Epithelial cell of prostate (primary cell): Measurements from ENCODE around the gene IQGAP3.
A peak's percentile ranks its signal among the peaks of the same experiment; 100 is the strongest.
"Not testable (repeated sequence)": the region's sequence is repeated elsewhere in the genome, so short reads cannot be mapped to it uniquely, and the experiment has no call there.

Experiments used
- DNase-seq: peaks from one replicate; pipeline ENCODE4 v3.0.0-alpha.2; 2011; ENCODE audit warnings: low read depth, low spot score
- H3K27ac ChIP-seq: fragments of 450-650 bp; 2 replicates; pipeline ENCODE4 v1.5.1; 2017; ENCODE audit warnings: mild to moderate bottlenecking

Gene IQGAP3

DNA sequence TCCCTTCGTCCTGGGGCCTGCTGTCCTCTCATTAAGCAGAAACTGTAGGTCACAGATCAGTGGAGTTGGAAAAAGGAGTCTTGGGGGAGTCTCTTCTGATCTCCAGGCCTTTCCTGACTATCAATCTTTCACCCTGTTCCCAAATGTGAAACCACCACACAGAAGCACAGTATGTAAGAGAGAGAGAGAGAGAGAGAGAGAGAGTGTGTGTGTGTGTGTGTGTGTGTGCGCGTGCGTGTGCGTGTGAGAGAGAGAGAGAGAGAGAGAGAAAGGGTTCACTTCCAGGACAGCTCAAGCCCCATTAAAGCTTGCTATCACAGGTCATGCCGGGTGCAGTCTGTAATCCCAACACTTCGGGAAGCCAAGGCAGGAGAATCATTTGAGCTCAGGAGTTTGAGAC is 5.7 kb upstream of the IQGAP3 start:
- DNase-seq: no peak

DNA sequence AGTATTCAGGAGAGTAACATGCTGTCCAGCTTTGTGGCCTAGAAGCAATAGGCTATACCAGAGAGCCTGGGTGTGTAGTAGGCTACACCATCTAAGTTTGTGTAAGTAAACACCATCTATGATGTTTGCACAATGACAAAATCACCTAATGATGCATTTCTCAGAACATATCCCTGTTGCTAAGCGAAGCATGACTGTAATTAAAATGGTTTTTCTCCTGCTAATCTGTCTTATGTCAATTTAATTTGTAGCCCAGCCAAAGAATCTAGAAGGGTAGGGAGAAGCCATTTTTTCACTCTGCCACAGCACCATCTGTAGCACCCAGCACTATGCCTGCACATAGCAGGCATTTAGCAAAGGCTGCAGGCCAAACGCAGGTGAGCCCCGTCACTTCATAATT is 5.2 kb upstream of the IQGAP3 start:
- no peak for DNase-seq
- no peak overlapping the region for H3K27ac ChIP-seq

More for the DNA sequence above, 5.7 kb upstream of the IQGAP3 start:
- H3K27ac ChIP-seq: no peak overlapping the region

DNA sequence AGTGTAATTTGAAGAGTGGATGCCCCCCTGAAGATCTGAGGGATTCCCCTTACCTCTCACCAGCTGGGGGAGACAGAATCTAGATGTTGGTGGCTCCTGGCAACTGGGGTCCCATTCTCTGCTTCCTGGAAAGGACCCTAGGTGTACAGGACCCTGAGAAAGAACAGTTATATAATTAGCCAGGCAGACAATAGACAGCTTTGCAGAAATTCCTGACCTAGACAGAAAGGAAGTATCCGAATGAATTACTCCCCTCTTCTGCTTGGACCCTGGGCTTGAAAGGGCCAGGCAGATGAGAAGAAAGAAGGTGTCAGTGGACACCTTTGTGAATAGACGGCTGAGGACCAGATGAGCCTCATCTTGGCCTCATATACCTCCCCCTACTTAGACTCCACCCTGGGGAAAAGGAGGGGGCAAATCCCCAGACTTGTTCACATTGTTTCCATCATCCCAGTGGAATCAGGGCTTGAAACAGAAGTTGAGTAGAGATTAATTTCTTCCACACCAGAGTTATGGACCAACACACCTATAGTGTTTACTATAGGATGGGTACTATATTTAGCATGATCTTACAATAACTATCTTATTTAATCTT is 1.8 kb upstream of the IQGAP3 start:
- no peak overlapping the region for H3K27ac ChIP-seq
- DNase-seq: no peak

DNA sequence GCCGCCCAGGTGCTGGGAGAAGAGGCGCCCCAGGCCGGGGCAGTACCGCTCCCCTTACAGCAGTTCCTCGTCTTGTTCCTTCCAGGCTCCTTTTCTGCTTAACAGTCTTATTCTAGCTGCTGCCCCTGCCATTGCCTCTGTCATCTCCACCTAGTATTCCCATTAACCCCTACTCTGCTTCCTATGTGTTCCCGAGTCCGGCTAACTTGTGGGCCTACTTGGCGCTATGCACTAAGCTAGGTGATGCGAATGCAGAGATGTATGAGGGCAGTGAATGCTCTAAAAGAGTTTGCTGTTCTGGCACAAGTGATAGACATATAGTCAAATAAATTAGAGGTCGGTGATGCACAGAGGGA is 276 bp upstream of the IQGAP3 start:
- no peak overlapping the region for H3K27ac ChIP-seq
- DNase-seq: no peak

GRCh38 chr1:156571261-156571852 is 1.0 kb downstream of the IQGAP3 start:
- peak; percentile 78 for DNase-seq
- H3K27ac ChIP-seq: peak overlapping the region; percentile 76

GRCh38 chr1:156566436-156566835 is 5.9 kb downstream of the IQGAP3 start:
- no peak for DNase-seq
- H3K27ac ChIP-seq: no peak overlapping the region

- no peak overlapping the region for H3K27ac ChIP-seq
- DNase-seq: no peak
Measured at GRCh38 chr1:156565519-156565918, 6.8 kb downstream of the IQGAP3 start.

GRCh38 chr1:156560585-156561163 is 11.7 kb downstream of the IQGAP3 start:
- no peak for DNase-seq
- H3K27ac ChIP-seq: no peak overlapping the region

- no peak overlapping the region for H3K27ac ChIP-seq
Measured at GRCh38 chr1:156559797-156560385, 12.5 kb downstream of the IQGAP3 start.

DNA sequence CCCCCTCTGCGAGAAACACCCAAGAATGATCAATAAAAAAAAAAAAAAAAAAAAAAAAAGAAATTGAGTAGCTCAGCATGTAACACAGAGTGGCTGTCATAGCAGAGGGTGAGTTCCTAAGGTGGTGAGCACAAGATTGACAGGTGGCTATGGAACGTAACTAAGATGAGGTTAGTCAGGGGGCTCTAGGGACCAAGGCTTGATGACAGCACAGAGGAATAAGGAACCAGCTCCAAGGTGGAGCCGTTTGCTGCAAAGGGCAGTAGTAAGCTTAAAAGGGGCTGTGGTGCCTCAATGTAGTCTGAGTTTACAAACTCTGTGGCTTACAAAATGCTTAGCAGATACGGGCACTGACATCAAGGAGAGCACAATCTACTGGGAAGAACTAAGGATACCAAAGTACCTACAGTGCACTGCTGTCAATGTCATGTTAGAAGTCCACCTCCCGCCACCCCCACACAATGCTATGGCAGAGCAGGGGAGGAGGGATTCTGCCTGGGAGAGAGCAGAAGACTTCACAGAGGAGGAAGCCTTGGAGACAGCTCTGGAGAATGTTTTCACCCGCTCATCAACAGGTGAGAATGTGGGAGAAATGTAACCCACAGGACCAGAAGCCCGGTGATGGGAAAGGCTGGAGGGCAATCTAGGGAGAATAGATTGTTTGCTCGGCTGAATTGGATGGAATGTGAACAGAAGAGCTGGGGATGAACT is 13.1 kb downstream of the IQGAP3 start:
- no peak for DNase-seq
- H3K27ac ChIP-seq: no peak overlapping the region

More at GRCh38 chr1:156559797-156560385, 12.5 kb downstream of the IQGAP3 start:
- no peak for DNase-seq

DNA sequence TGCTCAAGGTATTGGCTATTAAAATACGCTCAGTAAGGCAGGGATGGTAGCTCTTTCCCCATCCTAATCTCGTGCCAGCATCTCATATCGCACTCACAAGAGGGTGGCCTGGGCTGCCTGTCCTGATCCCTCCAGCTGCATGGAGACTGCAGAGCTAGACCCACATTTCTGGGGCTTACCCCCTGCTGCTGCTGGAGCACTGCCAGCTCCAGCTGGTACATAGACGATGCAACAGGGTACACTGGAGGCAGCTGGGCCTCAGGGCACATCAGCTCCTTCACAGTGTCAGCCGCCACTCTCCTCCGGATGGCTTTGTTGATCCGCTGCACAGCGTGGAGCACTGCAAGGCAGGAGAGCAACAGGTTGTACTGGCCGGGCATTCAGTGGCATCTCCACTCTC is 16.0 kb downstream of the IQGAP3 start:
- no peak for DNase-seq
- no peak overlapping the region for H3K27ac ChIP-seq

DNA sequence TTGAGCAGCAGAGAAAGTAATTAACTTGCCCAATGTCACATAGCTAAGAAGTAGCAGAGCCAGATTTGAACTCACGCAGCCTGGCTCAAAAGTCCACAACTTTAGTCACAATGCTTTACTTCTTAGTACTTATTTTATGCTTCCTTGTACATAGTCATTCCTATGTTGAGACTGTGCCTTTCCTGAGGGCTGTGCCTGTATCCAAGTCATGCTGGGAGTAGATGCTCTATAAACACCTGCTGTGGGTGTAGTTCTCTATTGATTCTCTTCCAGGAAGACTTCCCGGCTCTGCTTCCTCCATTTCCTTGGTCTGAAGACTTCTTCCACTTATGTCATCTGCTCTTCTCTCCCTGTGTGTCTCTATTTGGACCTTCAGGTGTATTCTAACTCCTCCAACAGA is 16.6 kb downstream of the IQGAP3 start:
- DNase-seq: no peak
- H3K27ac ChIP-seq: no peak overlapping the region

DNA sequence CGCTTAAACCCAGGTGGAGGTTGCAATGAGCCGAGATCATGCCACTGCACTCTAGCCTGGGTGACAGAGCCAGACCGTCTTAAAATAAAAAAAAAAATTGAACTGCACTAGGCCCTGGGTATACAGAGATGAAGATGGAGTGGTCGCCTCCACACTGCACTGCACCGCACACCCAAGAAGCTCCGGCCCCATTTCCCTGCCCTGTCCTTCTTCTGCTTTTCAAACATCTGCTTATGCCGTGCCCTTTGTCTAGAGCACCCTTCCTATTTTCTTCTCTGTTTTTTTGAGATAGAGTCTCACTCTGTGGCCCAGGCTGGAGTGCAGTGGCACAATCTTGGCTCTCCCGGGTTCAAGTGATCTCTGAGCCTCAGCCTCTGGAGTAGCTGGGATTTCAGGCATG is 17.4 kb downstream of the IQGAP3 start:
- no peak overlapping the region for H3K27ac ChIP-seq
- DNase-seq: no peak

DNA sequence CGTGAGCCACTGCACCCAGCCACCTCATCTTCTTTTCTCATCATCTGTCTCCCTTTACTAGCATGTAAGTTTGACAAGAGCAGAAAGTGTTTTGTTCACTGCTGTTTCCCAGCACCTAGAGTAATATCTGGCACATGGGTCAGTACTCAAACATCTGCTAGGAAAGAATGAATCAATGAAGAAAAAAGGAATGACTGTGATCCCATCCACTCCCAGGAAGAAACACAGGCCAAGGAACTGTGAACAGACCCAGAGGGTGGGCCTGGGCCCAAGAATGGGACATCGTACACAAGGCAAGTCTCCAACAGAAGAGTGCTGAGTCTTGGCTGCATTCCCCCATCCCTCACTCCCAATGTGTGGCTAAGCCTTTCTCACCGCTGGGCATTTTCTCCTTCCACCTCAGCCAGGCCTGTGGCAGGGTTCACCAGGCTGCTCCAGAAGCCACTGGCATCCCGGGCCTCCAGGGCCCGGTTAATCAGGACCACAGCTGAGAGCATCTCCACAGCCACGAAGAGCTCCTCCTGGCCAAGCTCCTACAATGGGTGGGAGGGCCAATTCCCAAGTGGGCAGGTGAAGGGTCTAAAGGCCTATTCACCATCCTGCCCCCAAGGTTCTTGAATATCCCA is 18.4 kb downstream of the IQGAP3 start:
- H3K27ac ChIP-seq: no peak overlapping the region
- DNase-seq: no peak

DNA sequence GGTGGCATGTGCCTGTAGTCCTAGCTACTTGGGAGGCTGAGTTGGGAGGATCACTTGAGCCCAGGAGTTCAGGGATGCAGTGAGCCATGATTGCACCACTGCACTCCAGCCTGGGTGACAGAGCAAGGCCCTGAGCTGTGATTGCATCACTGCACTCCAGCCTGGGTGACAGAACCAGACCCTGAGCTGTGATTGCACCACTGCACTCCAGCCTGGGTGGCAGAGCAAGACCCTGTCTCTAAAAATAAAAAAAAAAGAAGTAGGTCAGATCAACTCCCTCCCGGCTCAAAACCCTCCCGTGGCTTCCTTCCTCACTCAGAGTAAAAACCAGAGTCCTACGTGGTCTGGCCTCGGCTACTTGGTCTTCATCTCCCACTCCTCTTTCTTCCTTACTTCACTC is 19.4 kb downstream of the IQGAP3 start:
- DNase-seq, H3K27ac ChIP-seq: not testable (repeated sequence)

GRCh38 chr1:156552518-156552917 is 19.8 kb downstream of the IQGAP3 start:
- H3K27ac ChIP-seq: no peak overlapping the region
- no peak for DNase-seq

DNA sequence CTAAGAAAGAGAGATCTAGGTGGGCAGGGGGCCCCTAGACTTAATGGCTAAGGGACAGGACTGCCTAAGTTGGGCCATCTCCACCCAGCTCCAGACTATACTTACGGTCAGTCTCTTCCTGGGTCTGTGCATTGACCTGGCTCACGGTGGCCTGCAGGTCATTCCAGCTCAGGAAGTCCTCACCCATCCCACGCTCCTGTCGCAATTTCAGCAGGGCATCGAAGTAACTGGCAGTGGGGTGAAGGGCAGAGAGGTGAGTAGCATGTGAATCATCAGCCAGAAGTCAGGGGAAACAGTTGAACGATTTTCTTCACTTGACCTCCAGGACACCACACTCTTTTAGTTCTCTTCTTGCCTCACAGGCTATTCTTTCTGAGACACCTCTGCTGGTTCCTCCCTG is 20.5 kb downstream of the IQGAP3 start:
- DNase-seq: no peak
- no peak overlapping the region for H3K27ac ChIP-seq

GRCh38 chr1:156551066-156551643 is 21.2 kb downstream of the IQGAP3 start:
- DNase-seq: no peak
- H3K27ac ChIP-seq: no peak overlapping the region

- H3K27ac ChIP-seq: no peak overlapping the region
- no peak for DNase-seq
Measured at GRCh38 chr1:156550346-156550745, 22.0 kb downstream of the IQGAP3 start.

- DNase-seq: no peak
- H3K27ac ChIP-seq: no peak overlapping the region
Measured at GRCh38 chr1:156549831-156550230, 22.5 kb downstream of the IQGAP3 start.
